Prostate gland (tissue), 2 donors: ENCODE results near the gene SEMA6D.

Experiments
- POLR2A ChIP-seq: fragments of 450-650 bp; IDR thresholded peaks from one replicate; pipeline ENCODE4 v1.6.1; 2016; ENCODE audit warnings: antibody characterized with exemption, mild to moderate bottlenecking
- POLR2AphosphoS5 ChIP-seq: sonication (generic); formaldehyde crosslinking; IDR thresholded peaks from one replicate; pipeline ENCODE4 v1.6.1; 2017; ENCODE audit warnings: antibody characterized with exemption
- TF ChIP-seq, protein P1 (sequence below), 4 experiments: fragments of 200-600 bp in 2 of 4; fragments of 450-650 bp in 2 of 4; sonication (generic) in 2 of 4; IDR thresholded peaks; 1 replicate in 3 of 4; 2 replicates in 1 of 4; pipeline ENCODE4 v1.5.1; 2016 to 2019; ENCODE audit warnings: antibody characterized with exemption in 4 of 4, mild to moderate bottlenecking in 2 of 4, moderate library complexity in 2 of 4

DNA sequence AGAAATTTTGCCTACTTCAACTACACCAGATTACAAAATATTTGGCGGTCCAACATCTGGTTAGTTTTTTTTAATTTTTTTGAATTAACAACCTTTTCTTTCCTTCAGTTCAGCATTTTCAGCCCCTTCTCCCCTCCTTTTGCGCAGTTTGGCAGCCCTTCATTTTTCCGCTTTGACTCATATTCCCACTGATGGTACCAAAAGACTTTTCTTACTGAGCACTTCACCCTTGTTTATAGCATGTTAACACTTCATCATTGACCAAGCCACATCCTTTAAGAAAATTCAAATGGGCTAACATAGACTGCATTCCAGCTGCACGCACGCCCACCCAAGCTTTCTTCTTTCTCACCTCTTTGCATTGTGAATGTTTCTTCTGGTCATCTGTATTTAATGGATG is 49.7 kb downstream of the SEMA6D start:
- TF ChIP-seq, protein P1, sequence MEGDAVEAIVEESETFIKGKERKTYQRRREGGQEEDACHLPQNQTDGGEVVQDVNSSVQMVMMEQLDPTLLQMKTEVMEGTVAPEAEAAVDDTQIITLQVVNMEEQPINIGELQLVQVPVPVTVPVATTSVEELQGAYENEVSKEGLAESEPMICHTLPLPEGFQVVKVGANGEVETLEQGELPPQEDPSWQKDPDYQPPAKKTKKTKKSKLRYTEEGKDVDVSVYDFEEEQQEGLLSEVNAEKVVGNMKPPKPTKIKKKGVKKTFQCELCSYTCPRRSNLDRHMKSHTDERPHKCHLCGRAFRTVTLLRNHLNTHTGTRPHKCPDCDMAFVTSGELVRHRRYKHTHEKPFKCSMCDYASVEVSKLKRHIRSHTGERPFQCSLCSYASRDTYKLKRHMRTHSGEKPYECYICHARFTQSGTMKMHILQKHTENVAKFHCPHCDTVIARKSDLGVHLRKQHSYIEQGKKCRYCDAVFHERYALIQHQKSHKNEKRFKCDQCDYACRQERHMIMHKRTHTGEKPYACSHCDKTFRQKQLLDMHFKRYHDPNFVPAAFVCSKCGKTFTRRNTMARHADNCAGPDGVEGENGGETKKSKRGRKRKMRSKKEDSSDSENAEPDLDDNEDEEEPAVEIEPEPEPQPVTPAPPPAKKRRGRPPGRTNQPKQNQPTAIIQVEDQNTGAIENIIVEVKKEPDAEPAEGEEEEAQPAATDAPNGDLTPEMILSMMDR (IDR thresholded peaks at IDR 0.05), result no peak
- TF ChIP-seq POLR2A (no peak), POLR2AphosphoS5 (no peak)
